Panc1 (cell line): ENCODE measurements around the gene STXBP4. TPM values are rescaled to one million over a fixed set of nuclear protein-coding genes. Genes with fewer than 3 reads are reported as not detected.

ENCODE experiments used
- ATAC-seq: fragments of 200-7000 bp; cut with Tn5 transposase; 2 replicates; pipeline ENCODE4 v1.9.1; 2020; ENCODE audit warnings: mild to moderate bottlenecking, moderate library complexity
- BruUV-seq: library from RNA; stranded (reverse); fragments of 400-500 nt; replicated peaks from 2 replicates; lab custom pipeline; 2021; lab: Mats Ljungman, UMichigan
- CTCF ChIA-PET: fragments of 300-600 bp; sonication (Branson Sonifier 250); formaldehyde crosslinking; loops from one replicate; lab custom pipeline; 2022; ENCODE audit warnings: antibody characterized with exemption; lab: Charles Lee
- POLR2A ChIA-PET: fragments of 300-600 bp; sonication (Branson Sonifier 250); formaldehyde crosslinking; loops from one replicate; lab custom pipeline; 2022; ENCODE audit warnings: antibody characterized with exemption; lab: Charles Lee
- DNase-seq: peaks from one replicate; pipeline ENCODE4 v3.0.0-alpha.2; 2010; ENCODE audit warnings: low read depth, low spot score
- H3K27ac ChIP-seq: 2 replicates; pipeline ENCODE4 v1.5.1; 2011; ENCODE audit warnings: mild to moderate bottlenecking, low read length, inconsistent platforms
- H3K27me3 ChIP-seq: fragments of 200-500 bp; sonication (Bioruptor generic); 2 replicates; pipeline ENCODE4 v1.6.0; 2014; ENCODE audit warnings: low read length, inconsistent platforms; ENCODE audit not compliant: control insufficient read depth, insufficient read depth
- H3K36me3 ChIP-seq: fragments of 200-500 bp; sonication (Bioruptor generic); 2 replicates; pipeline ENCODE4 v1.5.1; 2014; ENCODE audit warnings: inconsistent platforms, mild to moderate bottlenecking, low read length, moderate library complexity; ENCODE audit not compliant: control insufficient read depth, insufficient read depth
- H3K4me1 ChIP-seq: 2 replicates; pipeline ENCODE4 v1.5.1; 2011; ENCODE audit warnings: inconsistent platforms, mild to moderate bottlenecking, low read length, moderate library complexity; ENCODE audit not compliant: control insufficient read depth, insufficient read depth
- H3K4me3 ChIP-seq, 2 experiments: 2 replicates each; pipeline ENCODE4 v1.5.1; 2011 to 2012; ENCODE audit warnings: low read depth in 2 of 2, low read length in 2 of 2, mild to moderate bottlenecking in 2 of 2, inconsistent platforms in 1 of 2, moderate library complexity in 1 of 2
- H3K9me3 ChIP-seq: fragments of 200-500 bp; sonication (Bioruptor generic); 2 replicates; pipeline ENCODE4 v1.5.1; 2014; ENCODE audit warnings: low read depth, mild to moderate bottlenecking, inconsistent platforms, low read length, moderate library complexity; ENCODE audit not compliant: control insufficient read depth, insufficient read depth
- POLR2AphosphoS5 ChIP-seq: IDR thresholded peaks from 2 replicates; pipeline ENCODE4 v1.6.1; 2012; ENCODE audit warnings: mild to moderate bottlenecking, low read depth, low read length, moderate library complexity
- SIN3A ChIP-seq: IDR thresholded peaks from 2 replicates; pipeline ENCODE4 v1.6.1; 2012; ENCODE audit warnings: low read depth, mild to moderate bottlenecking, low read length, moderate library complexity, borderline replicate concordance; ENCODE audit not compliant: insufficient read depth
- TCF7L2 ChIP-seq: IDR thresholded peaks from 2 replicates; pipeline ENCODE4 v1.6.1; 2011; ENCODE audit warnings: mild to moderate bottlenecking, low read depth, low read length, inconsistent platforms
- in situ Hi-C: cut with HindIII; loops from 2 replicates; pipeline ENCODE4 v1.10.0; 2016; ENCODE audit warnings: low sequenced_read_pairs, low pct_unique_long_range_greater_than_20kb
- intact Hi-C: fragments of 100-400 bp; cut with micrococcal nuclease; formaldehyde crosslinking; loops from one replicate; pipeline ENCODE4 v1.10.0; 2022; ENCODE audit not compliant: unreplicated experiment
- total RNA-seq: library from RNA; stranded (reverse); gene quantifications from one replicate; pipeline ENCODE4 v1.2.1, GENCODE V29; 2021; ENCODE audit not compliant: unreplicated experiment
- TF ChIP-seq, protein P1 (sequence below): fragments of 450-650 bp; IDR thresholded peaks from 2 replicates; pipeline ENCODE4 v1.5.1; 2017; ENCODE audit warnings: mild to moderate bottlenecking
- TF ChIP-seq, protein P2 (sequence below), 2 experiments: IDR thresholded peaks; 2 replicates each; pipeline ENCODE4 v1.6.1; 2011 to 2012; ENCODE audit warnings: low read depth in 2 of 2, control low read depth in 1 of 2, low read length in 1 of 2, mild to moderate bottlenecking in 1 of 2, moderate library complexity in 1 of 2; ENCODE audit not compliant: insufficient read depth in 1 of 2

Gene STXBP4
- total RNA-seq, 1 experiment from 2014 or later = 12.8 TPM

DNA sequence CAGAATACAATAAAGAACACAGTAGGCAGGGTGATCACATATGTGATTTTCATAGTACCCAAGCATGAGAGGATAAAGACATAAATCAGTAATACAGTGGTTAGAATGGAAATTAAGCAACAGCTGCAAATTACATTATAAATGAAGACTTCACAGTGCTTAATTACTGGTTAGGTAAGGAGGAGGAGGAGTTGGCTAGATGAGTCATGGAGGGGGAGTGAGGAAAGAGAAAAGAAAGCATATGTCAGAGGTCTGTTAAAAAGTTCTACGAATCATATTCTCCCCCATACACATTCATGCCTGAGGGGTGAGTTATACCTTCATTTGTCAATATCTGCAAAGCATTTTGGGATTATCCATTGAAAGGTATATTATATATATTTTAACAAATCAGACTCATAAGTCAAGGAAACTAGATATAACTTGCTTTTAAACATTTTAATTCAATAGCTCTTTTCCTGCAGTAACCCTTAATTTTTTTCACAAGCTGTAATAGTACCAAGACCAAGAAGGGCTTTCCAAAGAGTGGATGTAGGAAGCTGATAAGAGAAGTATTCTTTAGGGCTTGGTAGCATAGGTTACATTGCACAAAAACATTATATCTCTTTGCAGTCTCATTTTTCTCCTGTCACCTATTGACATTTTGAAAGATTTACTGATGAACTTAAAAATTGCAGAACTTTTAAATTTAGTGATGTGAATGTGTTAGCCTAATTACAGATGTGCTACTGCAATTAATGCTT lies 99.3 kb downstream of the STXBP4 start:
- ChIA-PET CTCF (no interaction called here), POLR2A (no interaction called here)
- DNase-seq = no peak
- no peak for TF ChIP-seq TCF7L2
- TF ChIP-seq, protein P1, sequence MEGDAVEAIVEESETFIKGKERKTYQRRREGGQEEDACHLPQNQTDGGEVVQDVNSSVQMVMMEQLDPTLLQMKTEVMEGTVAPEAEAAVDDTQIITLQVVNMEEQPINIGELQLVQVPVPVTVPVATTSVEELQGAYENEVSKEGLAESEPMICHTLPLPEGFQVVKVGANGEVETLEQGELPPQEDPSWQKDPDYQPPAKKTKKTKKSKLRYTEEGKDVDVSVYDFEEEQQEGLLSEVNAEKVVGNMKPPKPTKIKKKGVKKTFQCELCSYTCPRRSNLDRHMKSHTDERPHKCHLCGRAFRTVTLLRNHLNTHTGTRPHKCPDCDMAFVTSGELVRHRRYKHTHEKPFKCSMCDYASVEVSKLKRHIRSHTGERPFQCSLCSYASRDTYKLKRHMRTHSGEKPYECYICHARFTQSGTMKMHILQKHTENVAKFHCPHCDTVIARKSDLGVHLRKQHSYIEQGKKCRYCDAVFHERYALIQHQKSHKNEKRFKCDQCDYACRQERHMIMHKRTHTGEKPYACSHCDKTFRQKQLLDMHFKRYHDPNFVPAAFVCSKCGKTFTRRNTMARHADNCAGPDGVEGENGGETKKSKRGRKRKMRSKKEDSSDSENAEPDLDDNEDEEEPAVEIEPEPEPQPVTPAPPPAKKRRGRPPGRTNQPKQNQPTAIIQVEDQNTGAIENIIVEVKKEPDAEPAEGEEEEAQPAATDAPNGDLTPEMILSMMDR = no peak
- TF ChIP-seq SIN3A = no peak
- TF ChIP-seq, protein P2, sequence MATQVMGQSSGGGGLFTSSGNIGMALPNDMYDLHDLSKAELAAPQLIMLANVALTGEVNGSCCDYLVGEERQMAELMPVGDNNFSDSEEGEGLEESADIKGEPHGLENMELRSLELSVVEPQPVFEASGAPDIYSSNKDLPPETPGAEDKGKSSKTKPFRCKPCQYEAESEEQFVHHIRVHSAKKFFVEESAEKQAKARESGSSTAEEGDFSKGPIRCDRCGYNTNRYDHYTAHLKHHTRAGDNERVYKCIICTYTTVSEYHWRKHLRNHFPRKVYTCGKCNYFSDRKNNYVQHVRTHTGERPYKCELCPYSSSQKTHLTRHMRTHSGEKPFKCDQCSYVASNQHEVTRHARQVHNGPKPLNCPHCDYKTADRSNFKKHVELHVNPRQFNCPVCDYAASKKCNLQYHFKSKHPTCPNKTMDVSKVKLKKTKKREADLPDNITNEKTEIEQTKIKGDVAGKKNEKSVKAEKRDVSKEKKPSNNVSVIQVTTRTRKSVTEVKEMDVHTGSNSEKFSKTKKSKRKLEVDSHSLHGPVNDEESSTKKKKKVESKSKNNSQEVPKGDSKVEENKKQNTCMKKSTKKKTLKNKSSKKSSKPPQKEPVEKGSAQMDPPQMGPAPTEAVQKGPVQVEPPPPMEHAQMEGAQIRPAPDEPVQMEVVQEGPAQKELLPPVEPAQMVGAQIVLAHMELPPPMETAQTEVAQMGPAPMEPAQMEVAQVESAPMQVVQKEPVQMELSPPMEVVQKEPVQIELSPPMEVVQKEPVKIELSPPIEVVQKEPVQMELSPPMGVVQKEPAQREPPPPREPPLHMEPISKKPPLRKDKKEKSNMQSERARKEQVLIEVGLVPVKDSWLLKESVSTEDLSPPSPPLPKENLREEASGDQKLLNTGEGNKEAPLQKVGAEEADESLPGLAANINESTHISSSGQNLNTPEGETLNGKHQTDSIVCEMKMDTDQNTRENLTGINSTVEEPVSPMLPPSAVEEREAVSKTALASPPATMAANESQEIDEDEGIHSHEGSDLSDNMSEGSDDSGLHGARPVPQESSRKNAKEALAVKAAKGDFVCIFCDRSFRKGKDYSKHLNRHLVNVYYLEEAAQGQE (IDR thresholded peaks at IDR 0.05; ENCODE audit: insufficient read depth in 1 of 2, low read depth in 2 of 2, low read length in 1 of 2) = no peak
- no peak for TF ChIP-seq POLR2AphosphoS5
- no TSS peak for BruUV-seq
- no peak for ATAC-seq
- Histone ChIP-seq H3K36me3 (no peaks in the 10 kb centered on the region), H3K9me3 (no peaks in the 10 kb centered on the region), H3K4me3 (no peak overlapping the region), H3K27ac (no peak overlapping the region), H3K27me3 (no peaks in the 10 kb centered on the region), H3K4me1 (no peaks in the 10 kb centered on the region)
- intact Hi-C loops = no loop called here
- in situ Hi-C loops = no loop called here

DNA sequence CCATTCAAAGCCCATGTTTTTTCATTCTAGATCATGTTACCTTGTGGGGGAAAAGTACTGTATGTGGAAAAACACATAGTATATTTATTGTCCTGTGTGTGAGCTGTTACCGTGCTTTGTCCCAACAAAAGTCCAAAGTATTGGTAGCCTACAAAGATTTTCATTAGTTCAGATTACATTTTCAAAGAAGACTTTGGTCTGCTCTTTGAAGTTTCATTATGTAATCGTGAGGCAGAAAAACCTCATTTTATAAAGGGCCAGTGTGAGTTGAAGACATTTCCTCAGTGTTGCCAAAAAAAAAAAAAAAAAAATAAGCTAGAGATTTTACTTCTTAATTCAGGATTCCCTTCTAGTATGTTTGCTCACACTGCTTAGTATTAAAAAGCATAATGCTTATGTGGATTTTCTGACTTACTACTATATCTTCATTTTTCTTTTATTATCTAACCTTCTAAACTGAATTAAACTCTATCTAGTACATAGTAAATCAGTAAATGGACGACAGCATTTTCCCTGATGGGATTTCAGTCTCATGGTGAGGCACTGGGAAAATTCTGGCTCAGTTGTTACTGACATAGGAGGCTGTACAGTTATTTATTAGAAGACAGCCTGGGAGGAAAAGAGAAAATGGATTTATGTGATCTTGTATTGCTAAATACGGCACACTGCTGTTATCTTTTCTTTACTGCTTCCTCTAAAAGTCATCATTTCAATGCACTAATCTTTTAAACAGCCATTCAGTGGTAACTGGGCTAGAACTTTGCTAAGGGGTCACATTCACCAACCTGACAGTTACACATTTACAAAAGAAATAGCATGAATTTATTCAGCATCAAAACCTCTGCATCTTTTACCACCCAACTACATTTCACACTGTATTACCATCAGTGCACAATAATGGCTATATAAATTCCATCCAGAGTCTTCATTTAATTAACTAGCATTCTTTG lies 100.6 kb downstream of the STXBP4 start:
- CTCF ChIA-PET = no interaction called here
- in situ Hi-C loops (no loop called here), intact Hi-C loops (no loop called here)
- no peaks in the 10 kb centered on the region for H3K36me3 ChIP-seq
- DNase-seq = no peak
- TF ChIP-seq SIN3A = no peak
- TF ChIP-seq, protein P1 = no peak
- TF ChIP-seq, protein P2 (IDR thresholded peaks at IDR 0.05; ENCODE audit: insufficient read depth in 1 of 2, low read depth in 2 of 2, low read length in 1 of 2) = no peak
- no peak for TF ChIP-seq POLR2AphosphoS5
- no peak for TF ChIP-seq TCF7L2
- no peak overlapping the region for H3K4me3 ChIP-seq
- no peaks in the 10 kb centered on the region for H3K4me1 ChIP-seq
- H3K27me3 ChIP-seq = no peaks in the 10 kb centered on the region
- ATAC-seq = no peak
- BruUV-seq = no TSS peak
- H3K9me3 ChIP-seq = no peaks in the 10 kb centered on the region
- POLR2A ChIA-PET = no interaction called here
- no peak overlapping the region for H3K27ac ChIP-seq
